ENCODE results near the gene SLC7A8.

Gene SLC7A8

DNA sequence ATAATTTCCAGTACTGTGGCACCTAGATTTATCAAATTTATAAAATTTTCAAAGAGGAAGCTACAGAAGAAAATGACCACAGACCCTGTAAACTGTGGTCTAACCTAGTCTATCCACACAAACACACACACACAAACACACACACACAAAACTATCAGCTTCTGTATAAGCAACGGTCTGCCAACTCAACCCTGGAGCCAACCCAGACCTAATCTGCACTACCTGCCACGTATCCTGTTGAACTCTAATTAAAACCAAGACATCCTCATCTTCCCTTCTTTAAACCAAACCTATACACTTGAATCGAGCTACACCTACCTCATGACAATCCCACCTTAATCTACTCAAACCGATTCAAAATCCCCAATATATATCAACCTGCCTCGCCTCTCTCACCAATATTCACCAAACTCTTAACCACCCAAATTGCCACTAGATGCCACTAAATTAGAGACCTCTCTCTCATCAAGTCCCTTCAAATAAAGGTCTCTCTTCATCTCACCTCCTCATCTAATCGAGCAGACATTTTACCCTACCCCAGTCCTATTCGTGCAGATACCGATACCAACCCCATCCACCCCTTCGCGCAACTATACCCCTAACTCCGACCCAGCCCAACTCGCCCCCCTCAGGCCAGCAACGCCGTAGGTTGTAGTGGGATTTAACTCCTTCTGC lies 89.3 kb downstream of the SLC7A8 start:
- DNase-seq (ENCODE audit: low spot score): no peak

DNA sequence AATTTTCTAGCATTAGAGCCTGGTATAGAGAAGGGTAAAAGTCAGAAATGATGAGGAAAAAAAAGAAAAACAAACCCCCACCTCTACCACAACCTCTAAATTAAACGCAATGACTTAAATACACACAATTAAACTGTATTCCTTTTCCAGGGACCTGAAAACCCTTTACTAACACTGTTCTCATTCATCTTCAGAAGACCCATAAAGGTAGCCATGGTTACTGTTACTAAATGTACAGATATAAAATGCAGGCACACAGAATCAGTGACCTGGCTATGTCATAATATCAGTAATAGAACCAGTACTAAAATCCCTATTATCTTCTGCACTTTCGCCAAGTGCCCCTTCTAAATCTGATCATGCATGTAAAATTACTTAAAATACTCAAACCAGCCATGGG lies 89.9 kb downstream of the SLC7A8 start:
- no peak for DNase-seq (ENCODE audit: low spot score)

- DNase-seq (ENCODE audit: low spot score): no peak
Observed at GRCh38 chr14:23093104-23093503, 90.4 kb downstream of the SLC7A8 start.

DNA sequence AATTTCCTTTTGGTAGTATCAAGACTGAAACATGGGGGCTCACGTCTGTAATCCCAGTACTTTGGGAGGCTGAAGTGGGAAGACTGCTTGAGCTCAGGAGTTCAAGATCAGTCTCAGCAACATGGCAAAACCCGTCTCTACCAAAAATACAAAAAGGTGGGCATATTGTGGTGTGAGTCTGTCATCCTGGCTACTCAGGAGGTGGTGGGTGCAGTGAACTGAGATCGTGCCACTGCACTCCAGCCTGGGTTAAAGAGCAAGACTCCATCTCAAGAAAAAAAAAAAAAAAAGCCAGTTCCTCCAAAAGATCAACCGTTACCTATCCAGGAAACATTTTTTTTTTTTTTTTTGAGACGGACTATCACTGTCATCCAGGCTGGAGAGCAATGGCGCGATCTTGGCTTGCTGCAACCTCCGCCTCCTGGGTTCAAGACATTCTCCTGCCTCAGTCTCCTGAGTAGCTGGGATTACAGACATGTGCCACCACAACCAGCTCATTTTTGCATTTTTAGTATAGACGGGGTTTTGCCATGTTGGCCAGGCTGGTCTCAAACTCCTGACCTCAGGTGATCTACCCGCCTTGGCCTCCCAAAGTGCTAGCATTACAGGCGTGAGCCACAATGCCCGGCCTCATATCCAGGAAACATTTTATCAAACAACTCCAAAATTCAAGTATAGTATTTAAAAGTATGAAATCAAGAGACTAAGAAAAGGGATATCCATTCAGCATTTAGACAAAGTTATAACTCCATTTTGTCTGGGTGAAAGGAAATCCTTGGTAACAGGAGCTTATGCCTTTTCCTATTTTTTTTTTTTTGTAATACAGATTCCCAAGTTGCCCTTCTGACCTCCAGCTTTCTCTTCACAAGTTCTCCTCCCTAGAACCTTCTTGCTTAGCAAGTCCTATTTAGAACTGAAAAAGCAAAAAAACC lies 91.9 kb downstream of the SLC7A8 start:
- DNase-seq (ENCODE audit: low spot score): no peak

DNA sequence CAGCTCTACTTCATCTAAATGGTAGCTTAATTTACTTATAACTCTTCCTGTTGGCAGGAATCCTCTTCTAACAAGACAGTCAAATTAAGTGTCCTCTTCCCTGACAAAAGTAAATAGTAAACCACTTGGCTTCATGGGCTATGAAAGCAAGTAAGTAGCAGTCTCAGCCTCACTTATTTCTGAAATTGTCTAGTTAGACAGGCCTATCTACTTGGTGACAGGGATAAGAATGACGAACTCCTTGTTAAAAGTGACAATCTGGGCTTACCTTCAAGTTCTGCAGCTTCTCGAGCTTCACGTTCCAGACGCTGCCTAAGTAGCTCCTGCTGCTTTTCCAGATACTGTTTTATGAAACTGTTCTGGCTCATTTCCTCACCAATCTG lies 93.2 kb downstream of the SLC7A8 start:
- DNase-seq (ENCODE audit: low spot score): no peak

GRCh38 chr14:23089498-23090253 lies 93.8 kb downstream of the SLC7A8 start:
- no peak for DNase-seq (ENCODE audit: low spot score)

DNA sequence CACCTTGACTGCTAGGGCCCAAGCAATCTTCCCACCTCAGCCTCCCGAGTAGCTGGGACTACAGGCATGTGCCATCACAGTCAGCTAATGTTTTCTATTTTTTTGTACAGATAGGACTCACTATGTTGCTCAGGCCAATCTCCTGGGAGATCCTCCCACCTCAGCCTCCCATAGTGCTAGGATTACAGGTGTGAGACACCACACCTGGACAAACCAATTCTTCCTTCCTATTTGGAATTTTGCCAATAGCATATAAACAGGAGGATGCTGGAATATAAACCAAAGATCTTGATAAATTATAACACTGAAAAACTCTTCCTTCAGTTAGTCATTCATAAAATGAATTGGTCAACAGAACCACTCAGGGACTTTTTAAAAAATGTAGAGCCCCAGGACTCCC lies 96.9 kb downstream of the SLC7A8 start:
- no peak for DNase-seq (ENCODE audit: low spot score)

- DNase-seq (ENCODE audit: low spot score): no peak
Observed at GRCh38 chr14:23085458-23085857, 98.0 kb downstream of the SLC7A8 start.

GRCh38 chr14:23080474-23080873 lies 103.0 kb downstream of the SLC7A8 start:
- no peak for DNase-seq (ENCODE audit: low spot score)

GRCh38 chr14:23079716-23080115 lies 103.7 kb downstream of the SLC7A8 start:
- no peak for DNase-seq (ENCODE audit: low spot score)

GRCh38 chr14:23078692-23079116 lies 104.8 kb downstream of the SLC7A8 start:
- no peak for DNase-seq (ENCODE audit: low spot score)

- no peak for DNase-seq (ENCODE audit: low spot score)
Observed at GRCh38 chr14:23077962-23078361, 105.5 kb downstream of the SLC7A8 start.

DNA sequence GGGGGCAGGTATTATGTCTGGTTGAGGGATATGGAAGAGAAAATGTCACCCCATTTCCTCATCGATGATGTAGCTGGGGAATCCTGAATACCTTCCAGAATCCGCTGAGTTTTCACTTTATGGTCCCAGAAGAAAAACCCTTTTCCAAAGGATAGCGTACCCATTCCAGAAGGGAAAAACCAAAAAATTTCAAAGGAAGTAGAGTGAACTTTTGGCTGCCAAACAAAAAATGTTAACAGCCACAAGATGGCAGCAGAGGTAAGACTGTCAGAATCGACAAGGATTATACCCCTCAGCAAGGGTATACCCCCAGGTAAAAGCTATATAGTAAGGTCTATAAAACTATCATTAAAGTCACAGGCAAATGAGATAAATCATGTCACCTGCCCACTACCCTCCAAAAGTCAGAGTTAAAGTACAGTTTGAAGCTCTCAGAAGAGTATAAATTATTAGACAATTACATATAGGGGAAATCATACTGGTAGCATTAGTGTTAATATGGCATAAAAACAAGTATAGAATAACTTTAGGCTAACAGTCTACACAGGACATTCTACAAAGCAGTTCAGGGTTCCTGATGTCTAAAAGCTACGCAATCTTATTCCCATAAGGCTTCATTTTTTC lies 106.6 kb downstream of the SLC7A8 start:
- DNase-seq (ENCODE audit: low spot score): no peak
